Measurements from ENCODE around the gene INSM1. TPM values are rescaled to one million over a fixed set of nuclear protein-coding genes. Genes with fewer than 3 reads are reported as not detected.

Gene INSM1
- total and polyA plus RNA-seq, 10 of the 15 experiments (the other 5 are each of a cell fraction or from before 2014, with no cell fraction given), result 0.03 to 0.11 (median 0.04) TPM; not detected in 7

GRCh38 chr20:20391766-20392165 lies 23.9 kb downstream of the INSM1 start:
- Histone ChIP-seq H3K4me2 (ENCODE audit: control insufficient read depth, insufficient read depth) (no peak overlapping the region), H4K20me1 (ENCODE audit: control insufficient read depth, insufficient read depth) (no peaks in the 10 kb centered on the region), H3K4me1 (ENCODE audit: control insufficient read depth, insufficient read depth, low read length) (no peaks in the 10 kb centered on the region), H2AFZ (ENCODE audit: control insufficient read depth, low read depth, low read length) (no peak overlapping the region), H3K36me3 (ENCODE audit: control insufficient read depth in 2 of 2, insufficient read depth in 2 of 2, low read length in 1 of 2) (peaks cover 2 to 7% of the 10 kb centered on the region in 2 experiments; a peak in 3 of 4 replicates), H3K79me2 (ENCODE audit: control insufficient read depth, insufficient read depth, low read length) (no peaks in the 10 kb centered on the region), H3K9me3 (replicated peaks; ENCODE audit: control insufficient read depth, insufficient read depth, low read length) (no peaks in the 10 kb centered on the region), H3K27me3 (replicated peaks in 1 of 2; ENCODE audit: control insufficient read depth in 2 of 2, insufficient read depth in 2 of 2, low read length in 1 of 2) (no peaks in the 10 kb centered on the region), H3K9ac (ENCODE audit: control insufficient read depth, insufficient read depth, low read length) (no peak overlapping the region), H3K4me3 (no peak overlapping the region), H3K27ac (ENCODE audit: control insufficient read depth, insufficient read depth) (no peak overlapping the region)
- FAIRE-seq, result no peak
- ChIA-PET CTCF (no interaction called here), SMC1A (ENCODE audit: uncharacterized antibody, unreplicated experiment) (no interaction called here), RAD21 (ENCODE audit: unreplicated experiment) (no interaction called here), POLR2A (no interaction called here)
- 69% methylated on average over 13 of the region's 13 CpGs for WGBS (ENCODE audit: insufficient coverage, insufficient replicate concordance, low lambda C conversion rate, missing lambda C conversion rate)
- ATAC-seq, result no peak
- intact Hi-C loops (cut with micrococcal nuclease; ENCODE audit: unreplicated experiment) (loop anchor here (2.0 kb wide), 1 partner anchor 21 kb away; no protein-coding TSS in a partner anchor), in situ Hi-C loops (cut with MboI) (no loop called here)
- no TSS peak for BruUV-seq (replicated peaks)
- DNase-seq (ENCODE audit: low read depth, low spot score), result no peak
- no peak for TF ChIP-seq BMI1 (IDR thresholded peaks at IDR 0.05; ENCODE audit: borderline replicate concordance)
- no peak for TF ChIP-seq ZNF274 (IDR thresholded peaks at IDR 0.05; ENCODE audit: insufficient read depth, insufficient read length)
- TF ChIP-seq HCFC1 (IDR thresholded peaks at IDR 0.05; ENCODE audit: low read length), result no peak
- no peak for TF ChIP-seq IRF3 (IDR thresholded peaks at IDR 0.05)
- TF ChIP-seq GABPA (IDR thresholded peaks at IDR 0.05; ENCODE audit: low read depth), result no peak
- TF ChIP-seq JUNB (IDR thresholded peaks at IDR 0.05), result no peak
- TF ChIP-seq GATAD2B (conservative IDR thresholded peaks at IDR 0.05; ENCODE audit: low read depth), result no peak
- no peak for TF ChIP-seq EED (IDR thresholded peaks at IDR 0.05; ENCODE audit: low read depth)
- TF ChIP-seq CBFB (IDR thresholded peaks at IDR 0.05; ENCODE audit: low read depth), result no peak
- TF ChIP-seq SMC3 (IDR thresholded peaks at IDR 0.05; ENCODE audit: borderline replicate concordance, low read length), result no peak
- TF ChIP-seq PKNOX1 (IDR thresholded peaks at IDR 0.05), result no peak
- no peak for TF ChIP-seq IRF4 (IDR thresholded peaks at IDR 0.05; ENCODE audit: low read depth, low read length)
- no peak for TF ChIP-seq CEBPZ (IDR thresholded peaks at IDR 0.05; ENCODE audit: low read depth, low read length)
- TF ChIP-seq ZBTB40 (IDR thresholded peaks at IDR 0.05; ENCODE audit: borderline replicate concordance), result no peak
- TF ChIP-seq ZNF24 (IDR thresholded peaks at IDR 0.05), result no peak
- TF ChIP-seq MTA3 (IDR thresholded peaks at IDR 0.05; ENCODE audit: borderline replicate concordance, low read length), result no peak

Measured in GM12878 (cell line).